ENCODE data around the gene BPIFA1.

DNA sequence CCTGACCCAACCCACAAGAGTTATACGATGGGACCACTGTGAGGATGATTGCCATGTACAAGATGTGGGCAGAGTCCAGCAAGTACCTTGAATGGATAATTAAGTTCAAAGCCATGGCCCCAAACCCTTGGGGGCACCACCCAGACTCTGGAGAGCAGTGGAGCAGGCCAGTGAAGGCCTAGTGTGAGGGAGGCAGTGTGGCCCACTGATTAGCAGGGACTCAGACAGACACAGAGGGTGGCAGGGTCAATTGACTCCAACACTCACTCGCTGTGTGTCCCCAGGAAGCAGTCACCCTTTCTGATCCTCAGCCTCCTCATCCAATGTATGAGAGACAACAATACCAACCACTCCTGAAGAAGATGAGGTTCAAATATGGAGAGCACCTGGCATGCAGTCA, 1.7 kb upstream of the BPIFA1 start:
- TF ChIP-seq, protein P1, sequence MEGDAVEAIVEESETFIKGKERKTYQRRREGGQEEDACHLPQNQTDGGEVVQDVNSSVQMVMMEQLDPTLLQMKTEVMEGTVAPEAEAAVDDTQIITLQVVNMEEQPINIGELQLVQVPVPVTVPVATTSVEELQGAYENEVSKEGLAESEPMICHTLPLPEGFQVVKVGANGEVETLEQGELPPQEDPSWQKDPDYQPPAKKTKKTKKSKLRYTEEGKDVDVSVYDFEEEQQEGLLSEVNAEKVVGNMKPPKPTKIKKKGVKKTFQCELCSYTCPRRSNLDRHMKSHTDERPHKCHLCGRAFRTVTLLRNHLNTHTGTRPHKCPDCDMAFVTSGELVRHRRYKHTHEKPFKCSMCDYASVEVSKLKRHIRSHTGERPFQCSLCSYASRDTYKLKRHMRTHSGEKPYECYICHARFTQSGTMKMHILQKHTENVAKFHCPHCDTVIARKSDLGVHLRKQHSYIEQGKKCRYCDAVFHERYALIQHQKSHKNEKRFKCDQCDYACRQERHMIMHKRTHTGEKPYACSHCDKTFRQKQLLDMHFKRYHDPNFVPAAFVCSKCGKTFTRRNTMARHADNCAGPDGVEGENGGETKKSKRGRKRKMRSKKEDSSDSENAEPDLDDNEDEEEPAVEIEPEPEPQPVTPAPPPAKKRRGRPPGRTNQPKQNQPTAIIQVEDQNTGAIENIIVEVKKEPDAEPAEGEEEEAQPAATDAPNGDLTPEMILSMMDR (IDR thresholded peaks at IDR 0.05; ENCODE audit: borderline replicate concordance, extremely low read depth, low read length, poor library complexity, severe bottlenecking) = no peak
- TF ChIP-seq EZH2 (IDR thresholded peaks at IDR 0.05; ENCODE audit: borderline replicate concordance, low read depth, low read length, severe bottlenecking) = no peak

Data from DND-41 (cell line).